Duodenal mucosa (tissue), 2 donors: ENCODE measurements around the gene SMARCD3.

ENCODE experiments used
- H3K27ac ChIP-seq: one replicate; pipeline ENCODE4 v1.7.0; 2013; ENCODE audit warnings: low read depth, low read length
- H3K27me3 ChIP-seq, 2 donors: one replicate each; pipeline ENCODE4 v1.7.0; 2013; ENCODE audit warnings: low read length in 2 of 2, control low read depth in 1 of 2; ENCODE audit not compliant: insufficient read depth in 2 of 2, control insufficient read depth in 1 of 2
- H3K36me3 ChIP-seq, 2 donors: one replicate each; pipeline ENCODE4 v1.7.0; 2013; ENCODE audit warnings: low read length in 2 of 2, control low read depth in 1 of 2; ENCODE audit not compliant: insufficient read depth in 2 of 2, control insufficient read depth in 1 of 2
- H3K4me1 ChIP-seq, 2 donors: one replicate each; pipeline ENCODE4 v1.7.0; 2013; ENCODE audit warnings: low read length in 2 of 2, control low read depth in 1 of 2; ENCODE audit not compliant: insufficient read depth in 2 of 2, control insufficient read depth in 1 of 2
- H3K4me3 ChIP-seq, 2 donors: one replicate each; pipeline ENCODE4 v1.7.0; 2013; ENCODE audit warnings: low read length in 2 of 2, low read depth in 1 of 2
- H3K9ac ChIP-seq, 2 donors: one replicate each; pipeline ENCODE4 v1.7.0; 2013; ENCODE audit warnings: low read length in 2 of 2, low read depth in 1 of 2
- H3K9me3 ChIP-seq, 2 donors: one replicate each; pipeline ENCODE4 v1.7.0; 2013; ENCODE audit warnings: low read length in 2 of 2, control low read depth in 1 of 2; ENCODE audit not compliant: control insufficient read depth in 1 of 2

SMARCD3 gene

GRCh38 chr7:151272877-151273276, 24.4 kb upstream of the SMARCD3 start:
- no peak overlapping the region for H3K27ac ChIP-seq

GRCh38 chr7:151272405-151272804, 23.9 kb upstream of the SMARCD3 start:
- H3K27ac ChIP-seq = no peak overlapping the region
- no peaks in the 10 kb centered on the region for H3K9me3 ChIP-seq
- H3K9ac ChIP-seq = no peak overlapping the region
- no peaks in the 10 kb centered on the region for H3K36me3 ChIP-seq
- H3K4me3 ChIP-seq = no peak overlapping the region
- H3K27me3 ChIP-seq = peaks cover under 1 to 3% of the 10 kb centered on the region in 2 donors
- peaks cover 2 to 13% of the 10 kb centered on the region in 2 donors for H3K4me1 ChIP-seq

More at GRCh38 chr7:151272877-151273276, 24.4 kb upstream of the SMARCD3 start:
- Histone ChIP-seq H3K36me3 (no peaks in the 10 kb centered on the region), H3K9ac (no peak overlapping the region), H3K4me1 (peaks cover 3 to 14% of the 10 kb centered on the region in 2 donors), H3K9me3 (no peaks in the 10 kb centered on the region), H3K27me3 (peaks cover 5 to 7% of the 10 kb centered on the region in 2 donors), H3K4me3 (no peak overlapping the region)

GRCh38 chr7:151271699-151272355, 23.3 kb upstream of the SMARCD3 start:
- H3K36me3 ChIP-seq = no peaks in the 10 kb centered on the region
- H3K4me1 ChIP-seq = peaks cover 0 to 9% of the 10 kb centered on the region in 2 donors
- no peak overlapping the region for H3K27ac ChIP-seq
- no peaks in the 10 kb centered on the region for H3K9me3 ChIP-seq
- H3K9ac ChIP-seq = no peak overlapping the region
- H3K27me3 ChIP-seq = peaks cover 0 to 3% of the 10 kb centered on the region in 2 donors
- H3K4me3 ChIP-seq = no peak overlapping the region

GRCh38 chr7:151269511-151269910, 21.0 kb upstream of the SMARCD3 start:
- Histone ChIP-seq H3K9me3 (no peaks in the 10 kb centered on the region), H3K4me1 (no peaks in the 10 kb centered on the region), H3K9ac (no peak overlapping the region), H3K4me3 (no peak overlapping the region), H3K27me3 (peaks cover 0 to 1% of the 10 kb centered on the region in 2 donors), H3K27ac (no peak overlapping the region), H3K36me3 (no peaks in the 10 kb centered on the region)

- Histone ChIP-seq H3K27me3 (peaks cover 7 to 18% of the 10 kb centered on the region in 2 donors), H3K4me3 (no peak overlapping the region), H3K27ac (no peak overlapping the region), H3K9ac (no peak overlapping the region), H3K9me3 (no peaks in the 10 kb centered on the region), H3K36me3 (no peaks in the 10 kb centered on the region), H3K4me1 (no peaks in the 10 kb centered on the region)
Observed at GRCh38 chr7:151265351-151265931, 16.9 kb upstream of the SMARCD3 start.

- H3K4me3 ChIP-seq = no peak overlapping the region
- H3K9ac ChIP-seq = no peak overlapping the region
- no peaks in the 10 kb centered on the region for H3K36me3 ChIP-seq
- no peaks in the 10 kb centered on the region for H3K9me3 ChIP-seq
- no peaks in the 10 kb centered on the region for H3K4me1 ChIP-seq
- H3K27me3 ChIP-seq = peaks cover 8 to 19% of the 10 kb centered on the region in 2 donors
- H3K27ac ChIP-seq = no peak overlapping the region
Observed at GRCh38 chr7:151264615-151265014, 16.1 kb upstream of the SMARCD3 start.

GRCh38 chr7:151261529-151261928, 13.0 kb upstream of the SMARCD3 start:
- H3K4me1 ChIP-seq = no peaks in the 10 kb centered on the region
- no peaks in the 10 kb centered on the region for H3K36me3 ChIP-seq
- H3K4me3 ChIP-seq = no peak overlapping the region
- H3K9me3 ChIP-seq = no peaks in the 10 kb centered on the region
- H3K9ac ChIP-seq = no peak overlapping the region
- H3K27ac ChIP-seq = no peak overlapping the region
- peaks cover 8 to 29% of the 10 kb centered on the region in 2 donors for H3K27me3 ChIP-seq

- H3K27me3 ChIP-seq = peaks cover 8 to 34% of the 10 kb centered on the region in 2 donors
- H3K9ac ChIP-seq = no peak overlapping the region
- H3K4me3 ChIP-seq = no peak overlapping the region
- H3K4me1 ChIP-seq = no peaks in the 10 kb centered on the region
- H3K27ac ChIP-seq = no peak overlapping the region
- no peaks in the 10 kb centered on the region for H3K9me3 ChIP-seq
- no peaks in the 10 kb centered on the region for H3K36me3 ChIP-seq
Observed at GRCh38 chr7:151260883-151261282, 12.4 kb upstream of the SMARCD3 start.

GRCh38 chr7:151260471-151260870, 12.0 kb upstream of the SMARCD3 start:
- Histone ChIP-seq H3K27ac (no peak overlapping the region), H3K9ac (no peak overlapping the region), H3K36me3 (no peaks in the 10 kb centered on the region), H3K4me1 (no peaks in the 10 kb centered on the region), H3K9me3 (no peaks in the 10 kb centered on the region), H3K4me3 (no peak overlapping the region), H3K27me3 (peaks cover 9 to 34% of the 10 kb centered on the region in 2 donors)

- Histone ChIP-seq H3K27me3 (peaks cover 27 to 50% of the 10 kb centered on the region in 2 donors), H3K27ac (no peak overlapping the region)
Observed at GRCh38 chr7:151257990-151258389, 9.5 kb upstream of the SMARCD3 start.

More at GRCh38 chr7:151257990-151258389, 9.5 kb upstream of the SMARCD3 start:
- Histone ChIP-seq H3K4me3 (no peak overlapping the region), H3K36me3 (no peaks in the 10 kb centered on the region), H3K9ac (no peak overlapping the region), H3K4me1 (no peaks in the 10 kb centered on the region), H3K9me3 (no peaks in the 10 kb centered on the region)
